A673 (cell line): ENCODE results near the gene NETO2.

Experiments used
- EZH2 ChIP-seq: fragments of 200-600 bp; sonication (generic); IDR thresholded peaks from 2 replicates; pipeline ENCODE4 v1.6.1; 2017; ENCODE audit warnings: borderline replicate concordance, low read depth, mild to moderate bottlenecking, mixed read lengths, antibody characterized with exemption, low read length; ENCODE audit not compliant: poor library complexity, severe bottlenecking
- TF ChIP-seq, protein P1 (sequence below): fragments of 300-800, 200-600 bp; sonication (generic); conservative IDR thresholded peaks from 2 replicates; pipeline ENCODE4 v1.5.1; 2017; ENCODE audit warnings: low read depth, mild to moderate bottlenecking, antibody characterized with exemption, low read length, moderate library complexity, mixed read lengths

GRCh38 chr16:47134550-47134949 is 9.2 kb downstream of the NETO2 start:
- TF ChIP-seq, protein P1, sequence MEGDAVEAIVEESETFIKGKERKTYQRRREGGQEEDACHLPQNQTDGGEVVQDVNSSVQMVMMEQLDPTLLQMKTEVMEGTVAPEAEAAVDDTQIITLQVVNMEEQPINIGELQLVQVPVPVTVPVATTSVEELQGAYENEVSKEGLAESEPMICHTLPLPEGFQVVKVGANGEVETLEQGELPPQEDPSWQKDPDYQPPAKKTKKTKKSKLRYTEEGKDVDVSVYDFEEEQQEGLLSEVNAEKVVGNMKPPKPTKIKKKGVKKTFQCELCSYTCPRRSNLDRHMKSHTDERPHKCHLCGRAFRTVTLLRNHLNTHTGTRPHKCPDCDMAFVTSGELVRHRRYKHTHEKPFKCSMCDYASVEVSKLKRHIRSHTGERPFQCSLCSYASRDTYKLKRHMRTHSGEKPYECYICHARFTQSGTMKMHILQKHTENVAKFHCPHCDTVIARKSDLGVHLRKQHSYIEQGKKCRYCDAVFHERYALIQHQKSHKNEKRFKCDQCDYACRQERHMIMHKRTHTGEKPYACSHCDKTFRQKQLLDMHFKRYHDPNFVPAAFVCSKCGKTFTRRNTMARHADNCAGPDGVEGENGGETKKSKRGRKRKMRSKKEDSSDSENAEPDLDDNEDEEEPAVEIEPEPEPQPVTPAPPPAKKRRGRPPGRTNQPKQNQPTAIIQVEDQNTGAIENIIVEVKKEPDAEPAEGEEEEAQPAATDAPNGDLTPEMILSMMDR = no peak
- no peak for TF ChIP-seq EZH2
